Measurements from ENCODE around the gene CBY2. TPM values are rescaled to one million over a fixed set of nuclear protein-coding genes. Genes with fewer than 3 reads are reported as not detected.
"Not testable (repeated sequence)": the region's sequence is repeated elsewhere in the genome, so short reads cannot be mapped to it uniquely, and the experiment has no call there.

Gene CBY2
- polyA plus RNA-seq, 1 experiment, result not detected

DNA sequence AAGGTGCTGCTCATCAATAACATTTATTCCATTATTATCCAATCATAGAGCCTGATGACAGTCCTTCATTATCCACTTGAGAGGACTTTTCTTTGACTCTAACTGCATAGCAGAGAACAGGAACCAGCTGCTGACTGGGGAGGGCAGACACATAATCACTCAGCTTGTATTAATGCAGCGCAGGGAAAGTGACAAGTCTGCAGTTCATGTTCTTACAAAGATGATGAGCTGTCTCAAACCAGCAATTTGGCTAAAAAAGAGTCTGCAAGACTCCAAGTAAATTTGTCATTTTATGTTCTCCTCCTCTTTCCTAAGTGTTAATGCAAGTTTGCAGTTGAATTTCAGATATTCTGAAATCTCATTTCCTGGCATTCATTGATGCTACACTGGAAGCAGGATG lies 40.0 kb upstream of the CBY2 start:
- DNase-seq (ENCODE audit: low read depth, low spot score), result no peak
- no peak overlapping the region for H3K4me3 ChIP-seq (ENCODE audit: low read depth, low read length)
- TF ChIP-seq CTCF (IDR thresholded peaks at IDR 0.05; ENCODE audit: low read depth, low read length), result no peak
- no peak overlapping the region for H3K27ac ChIP-seq (ENCODE audit: low read depth, low read length)
- ChIA-PET POLR2A (no interaction called here), CTCF (interaction anchor here (0.8 kb wide), 1 partner anchor 51 kb away, joined by 3 read pairs; no protein-coding TSS in a partner anchor)
- no peaks in the 10 kb centered on the region for H3K9me3 ChIP-seq (ENCODE audit: control insufficient read depth, insufficient read depth, low read length)
- H3K27me3 ChIP-seq (ENCODE audit: control insufficient read depth, insufficient read depth, low read length), result no peaks in the 10 kb centered on the region

DNA sequence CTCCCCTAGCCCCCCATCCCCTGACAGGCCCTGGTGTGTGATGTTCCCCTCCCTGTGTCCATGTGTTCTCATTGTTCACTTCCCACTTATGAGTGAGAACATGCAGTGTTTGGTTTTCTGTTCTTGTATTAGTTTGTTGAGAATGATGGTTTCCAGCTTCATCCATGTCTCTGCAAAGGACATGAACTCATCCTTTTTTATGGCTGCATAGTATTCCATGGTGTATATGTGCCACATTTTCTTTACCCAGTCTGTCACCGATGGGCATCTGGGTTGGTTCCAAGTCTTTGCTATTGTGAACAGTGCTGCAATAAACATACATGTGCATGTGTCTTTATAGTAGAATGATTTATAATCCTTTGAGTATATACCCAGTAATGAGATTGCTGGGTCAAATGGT lies 39.2 kb upstream of the CBY2 start:
- H3K9me3 ChIP-seq (ENCODE audit: control insufficient read depth, insufficient read depth, low read length); H3K27ac ChIP-seq (ENCODE audit: low read depth, low read length); DNase-seq (ENCODE audit: low read depth, low spot score); H3K4me3 ChIP-seq (ENCODE audit: low read depth, low read length); CTCF ChIA-PET; H3K27me3 ChIP-seq (ENCODE audit: control insufficient read depth, insufficient read depth, low read length); POLR2A ChIA-PET: not testable (repeated sequence)

- H3K9me3 ChIP-seq (ENCODE audit: control insufficient read depth, insufficient read depth, low read length); H3K4me3 ChIP-seq (ENCODE audit: low read depth, low read length); DNase-seq (ENCODE audit: low read depth, low spot score); H3K27ac ChIP-seq (ENCODE audit: low read depth, low read length); H3K27me3 ChIP-seq (ENCODE audit: control insufficient read depth, insufficient read depth, low read length); POLR2A ChIA-PET; CTCF ChIA-PET: not testable (repeated sequence)
These were observed 32.5 kb upstream of the CBY2 start for GRCh38 chr13:45669626-45670025.

GRCh38 chr13:45670189-45670885 lies 31.8 kb upstream of the CBY2 start:
- Histone ChIP-seq H3K4me3 (ENCODE audit: low read depth, low read length) (no peak overlapping the region), H3K27me3 (ENCODE audit: control insufficient read depth, insufficient read depth, low read length) (no peaks in the 10 kb centered on the region), H3K27ac (ENCODE audit: low read depth, low read length) (no peak overlapping the region), H3K9me3 (ENCODE audit: control insufficient read depth, insufficient read depth, low read length) (no peaks in the 10 kb centered on the region)
- POLR2A ChIA-PET, result no interaction called here
- no peak for TF ChIP-seq CTCF (IDR thresholded peaks at IDR 0.05; ENCODE audit: low read depth, low read length)
- no peak for DNase-seq (ENCODE audit: low read depth, low spot score)
- CTCF ChIA-PET, result no interaction called here

DNA sequence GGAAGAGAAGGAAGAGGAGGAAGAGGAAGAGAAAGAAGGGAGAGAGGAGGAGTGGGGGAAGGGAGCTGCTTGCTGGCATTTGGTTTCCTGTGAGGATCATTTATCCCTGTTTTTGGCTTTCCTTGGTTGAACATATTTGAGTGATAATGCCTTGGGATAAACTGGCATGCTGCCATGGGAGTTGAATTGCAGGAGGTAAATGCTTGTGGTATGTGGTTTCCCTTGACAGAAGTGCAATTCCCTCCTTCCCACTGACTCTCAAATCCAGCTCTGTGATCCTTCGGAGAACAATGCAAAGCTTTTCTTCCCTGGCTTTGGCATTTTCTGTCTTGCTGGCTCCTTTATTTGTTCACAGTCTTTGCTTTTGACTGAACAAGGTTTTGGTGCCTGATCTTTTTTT lies 27.2 kb upstream of the CBY2 start:
- DNase-seq (ENCODE audit: low read depth, low spot score), result no peak
- ChIA-PET CTCF (no interaction called here), POLR2A (no interaction called here)
- TF ChIP-seq CTCF (IDR thresholded peaks at IDR 0.05; ENCODE audit: low read depth, low read length), result no peak
- Histone ChIP-seq H3K9me3 (ENCODE audit: control insufficient read depth, insufficient read depth, low read length) (no peaks in the 10 kb centered on the region), H3K27ac (ENCODE audit: low read depth, low read length) (no peak overlapping the region), H3K4me3 (ENCODE audit: low read depth, low read length) (no peak overlapping the region), H3K27me3 (ENCODE audit: control insufficient read depth, insufficient read depth, low read length) (peaks cover 7% of the 10 kb centered on the region)

GRCh38 chr13:45678282-45678681 lies 23.8 kb upstream of the CBY2 start:
- ChIA-PET POLR2A (no interaction called here), CTCF (no interaction called here)
- no peak for DNase-seq (ENCODE audit: low read depth, low spot score)
- Histone ChIP-seq H3K9me3 (ENCODE audit: control insufficient read depth, insufficient read depth, low read length) (no peaks in the 10 kb centered on the region), H3K27ac (ENCODE audit: low read depth, low read length) (no peak overlapping the region), H3K27me3 (ENCODE audit: control insufficient read depth, insufficient read depth, low read length) (peaks cover 9% of the 10 kb centered on the region), H3K4me3 (ENCODE audit: low read depth, low read length) (no peak overlapping the region)
- no peak for TF ChIP-seq CTCF (IDR thresholded peaks at IDR 0.05; ENCODE audit: low read depth, low read length)

Measured in AG04450 (cell line).